ENCODE data around the gene BTC. TPM values are rescaled to one million over a fixed set of nuclear protein-coding genes. Genes with fewer than 3 reads are reported as not detected.

The BTC gene
- total RNA-seq, 1 donor from 2014 or later, result not detected

DNA sequence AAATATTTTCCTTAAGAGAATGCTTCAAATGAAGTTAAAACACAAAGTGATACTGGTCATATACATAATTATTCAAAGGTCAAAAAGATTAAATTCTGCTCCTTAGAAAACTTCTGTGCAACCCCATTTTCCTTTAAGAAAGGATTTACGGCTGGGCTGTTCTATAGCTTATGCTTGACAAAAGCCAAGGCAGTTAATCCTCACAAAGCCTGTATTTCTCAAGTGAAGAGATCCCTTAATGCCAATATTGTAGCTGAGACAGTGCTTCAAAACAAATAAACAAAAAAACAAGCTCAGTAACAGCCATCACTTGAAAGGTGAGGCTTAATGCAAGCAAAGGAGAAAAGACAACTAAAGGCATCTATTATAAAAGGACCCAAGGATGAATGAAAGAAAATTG lies 42.5 kb downstream of the BTC start:
- H3K4me3 Mint-ChIP-seq, result no peak overlapping the region
- TF ChIP-seq, protein P1, sequence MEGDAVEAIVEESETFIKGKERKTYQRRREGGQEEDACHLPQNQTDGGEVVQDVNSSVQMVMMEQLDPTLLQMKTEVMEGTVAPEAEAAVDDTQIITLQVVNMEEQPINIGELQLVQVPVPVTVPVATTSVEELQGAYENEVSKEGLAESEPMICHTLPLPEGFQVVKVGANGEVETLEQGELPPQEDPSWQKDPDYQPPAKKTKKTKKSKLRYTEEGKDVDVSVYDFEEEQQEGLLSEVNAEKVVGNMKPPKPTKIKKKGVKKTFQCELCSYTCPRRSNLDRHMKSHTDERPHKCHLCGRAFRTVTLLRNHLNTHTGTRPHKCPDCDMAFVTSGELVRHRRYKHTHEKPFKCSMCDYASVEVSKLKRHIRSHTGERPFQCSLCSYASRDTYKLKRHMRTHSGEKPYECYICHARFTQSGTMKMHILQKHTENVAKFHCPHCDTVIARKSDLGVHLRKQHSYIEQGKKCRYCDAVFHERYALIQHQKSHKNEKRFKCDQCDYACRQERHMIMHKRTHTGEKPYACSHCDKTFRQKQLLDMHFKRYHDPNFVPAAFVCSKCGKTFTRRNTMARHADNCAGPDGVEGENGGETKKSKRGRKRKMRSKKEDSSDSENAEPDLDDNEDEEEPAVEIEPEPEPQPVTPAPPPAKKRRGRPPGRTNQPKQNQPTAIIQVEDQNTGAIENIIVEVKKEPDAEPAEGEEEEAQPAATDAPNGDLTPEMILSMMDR (conservative IDR thresholded peaks at IDR 0.05), result no peak
- H3K4me1 Mint-ChIP-seq, result peaks cover 21% of the 10 kb centered on the region
- no peak for DNase-seq (ENCODE audit: low read depth, low spot score)
- H3K27ac Mint-ChIP-seq (ENCODE audit: unreplicated experiment), result peak overlapping the region; percentile 46
- H3K36me3 Mint-ChIP-seq (ENCODE audit: low read depth), result no peaks in the 10 kb centered on the region
- H3K27me3 Mint-ChIP-seq (ENCODE audit: low read depth), result no peaks in the 10 kb centered on the region
- H3K9me3 Mint-ChIP-seq, result peaks cover 4% of the 10 kb centered on the region

DNA sequence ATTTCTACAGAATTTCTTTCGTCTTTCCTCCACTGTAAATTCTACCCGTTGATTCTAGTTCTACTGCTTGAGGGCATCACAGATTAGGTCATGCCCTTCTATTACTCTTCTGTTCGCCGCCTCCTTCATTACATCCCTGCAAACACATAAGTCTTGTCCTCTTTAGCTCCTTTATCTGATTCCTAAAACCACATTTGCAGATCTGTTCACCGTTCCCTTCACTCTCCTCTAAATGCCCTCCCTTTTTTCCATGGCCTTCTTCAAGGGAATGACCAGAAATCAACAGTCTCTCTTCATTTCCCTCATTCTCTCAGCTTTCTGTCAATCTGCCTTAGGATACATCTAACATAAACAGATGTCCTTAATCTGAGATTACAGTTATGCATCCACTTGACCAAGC lies 43.1 kb downstream of the BTC start:
- Mint-ChIP-seq H3K9me3 (peaks cover 4% of the 10 kb centered on the region), H3K36me3 (ENCODE audit: low read depth) (no peaks in the 10 kb centered on the region), H3K4me3 (no peak overlapping the region), H3K27me3 (ENCODE audit: low read depth) (no peaks in the 10 kb centered on the region), H3K27ac (ENCODE audit: unreplicated experiment) (peak overlapping the region; percentile 0), H3K4me1 (peaks cover 21% of the 10 kb centered on the region)
- DNase-seq (ENCODE audit: low read depth, low spot score), result no peak
- TF ChIP-seq, protein P1 (conservative IDR thresholded peaks at IDR 0.05), result no peak

DNA sequence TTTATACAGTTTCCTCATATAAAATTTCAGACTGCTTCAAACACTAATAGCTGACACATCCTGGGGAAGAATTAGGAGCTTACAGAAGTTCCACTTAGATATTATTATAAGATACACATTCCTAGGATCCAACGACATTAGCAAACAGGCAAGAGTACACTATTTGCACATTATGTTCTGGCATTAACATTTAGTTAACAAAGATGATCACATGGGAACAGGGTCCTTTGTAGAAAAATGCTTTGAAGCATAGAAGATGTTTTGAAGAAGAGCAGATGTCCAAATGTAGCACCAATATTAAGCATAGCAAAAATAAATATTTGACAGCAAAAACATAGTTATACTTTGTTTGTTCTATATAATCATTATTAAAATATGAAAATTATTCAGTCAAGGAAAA lies 52.1 kb downstream of the BTC start:
- Mint-ChIP-seq H3K9me3 (no peaks in the 10 kb centered on the region), H3K4me3 (no peak overlapping the region), H3K27me3 (ENCODE audit: low read depth) (no peaks in the 10 kb centered on the region), H3K4me1 (no peaks in the 10 kb centered on the region), H3K36me3 (ENCODE audit: low read depth) (no peaks in the 10 kb centered on the region), H3K27ac (ENCODE audit: unreplicated experiment) (no peak overlapping the region)
- TF ChIP-seq, protein P1 (conservative IDR thresholded peaks at IDR 0.05), result no peak
- no peak for DNase-seq (ENCODE audit: low read depth, low spot score)

DNA sequence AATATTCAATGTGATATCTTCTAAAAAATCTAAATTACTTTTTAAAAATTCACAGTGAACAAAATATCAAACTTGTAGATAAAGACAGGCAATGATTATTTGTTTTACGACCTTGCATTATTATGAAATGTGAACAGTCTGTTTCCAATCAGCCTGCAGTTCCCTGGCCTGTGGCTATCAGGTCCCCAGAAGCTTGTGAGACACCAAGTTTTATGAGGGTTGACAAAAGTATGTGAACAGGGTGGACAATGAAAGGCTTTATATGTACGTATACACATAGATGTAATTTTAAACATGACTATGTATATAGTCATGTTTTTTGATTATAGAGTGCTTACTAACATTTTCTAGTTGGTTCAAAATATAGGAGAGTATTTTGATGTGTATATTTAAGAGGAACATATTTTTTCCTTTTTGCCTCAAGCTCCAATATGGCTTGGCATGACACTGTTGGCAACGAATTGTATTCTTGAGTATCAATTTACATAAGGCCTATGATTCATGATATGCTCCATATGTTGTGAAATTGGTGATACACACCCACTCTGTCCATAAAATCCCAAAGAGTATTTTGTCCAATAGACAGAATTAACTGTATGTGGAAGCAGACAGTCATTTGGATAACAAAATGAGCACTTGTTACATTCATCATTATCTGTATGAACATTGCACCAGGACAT lies 55.7 kb downstream of the BTC start:
- Mint-ChIP-seq H3K4me3 (no peak overlapping the region), H3K9me3 (no peaks in the 10 kb centered on the region), H3K4me1 (no peaks in the 10 kb centered on the region), H3K36me3 (ENCODE audit: low read depth) (no peaks in the 10 kb centered on the region), H3K27me3 (ENCODE audit: low read depth) (no peaks in the 10 kb centered on the region), H3K27ac (ENCODE audit: unreplicated experiment) (no peak overlapping the region)
- DNase-seq (ENCODE audit: low read depth, low spot score), result no peak
- TF ChIP-seq, protein P1 (conservative IDR thresholded peaks at IDR 0.05), result no peak

DNA sequence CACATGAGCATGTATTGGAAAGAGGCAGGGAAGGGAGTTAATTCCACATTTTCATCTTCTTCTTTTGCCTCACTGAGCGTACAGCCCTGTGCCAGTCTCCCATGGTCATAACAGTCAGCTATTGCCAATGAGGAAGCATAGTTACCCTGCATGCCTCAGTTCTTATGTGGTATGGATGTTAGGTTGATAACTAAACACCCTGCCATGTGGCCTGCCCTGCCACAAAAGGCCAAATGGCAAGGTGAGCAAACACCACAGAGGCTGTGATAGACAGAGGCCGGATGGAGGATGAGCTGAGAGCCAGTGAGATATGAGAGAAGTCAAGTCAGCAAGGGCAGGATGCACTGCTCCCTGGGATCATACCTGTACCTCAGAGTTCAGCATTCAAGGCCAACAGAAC lies 59.3 kb downstream of the BTC start:
- H3K4me1 Mint-ChIP-seq, result peaks cover 6% of the 10 kb centered on the region
- H3K4me3 Mint-ChIP-seq, result no peak overlapping the region
- no peaks in the 10 kb centered on the region for H3K36me3 Mint-ChIP-seq (ENCODE audit: low read depth)
- no peaks in the 10 kb centered on the region for H3K27me3 Mint-ChIP-seq (ENCODE audit: low read depth)
- TF ChIP-seq, protein P1 (conservative IDR thresholded peaks at IDR 0.05), result no peak
- H3K9me3 Mint-ChIP-seq, result no peaks in the 10 kb centered on the region
- DNase-seq (ENCODE audit: low read depth, low spot score), result no peak
- no peak overlapping the region for H3K27ac Mint-ChIP-seq (ENCODE audit: unreplicated experiment)

Data from neural crest cell (in vitro differentiated cells).